Measurements from ENCODE around the gene SMURF1.

DNA sequence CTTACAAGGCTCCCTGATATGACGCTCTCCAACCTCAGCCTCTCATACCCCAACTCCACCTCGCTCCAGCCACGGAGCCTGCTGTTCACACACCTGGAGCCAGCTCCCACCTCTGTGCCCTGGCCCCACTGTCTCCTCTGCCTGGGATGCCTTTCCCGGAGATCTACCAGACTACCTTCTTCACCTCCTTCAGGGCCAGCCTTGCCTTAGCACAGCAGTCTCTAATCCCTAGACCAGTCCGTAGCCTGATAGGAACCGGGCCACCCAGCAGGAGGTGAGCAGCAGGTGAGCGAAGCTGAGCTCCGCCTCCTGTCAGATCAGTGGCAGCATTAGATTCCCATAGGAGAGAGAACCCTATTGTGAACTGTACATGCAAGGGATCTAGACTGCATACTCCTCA, 23.2 kb upstream of the SMURF1 start:
- no peak for TF ChIP-seq POLR2AphosphoS5 (IDR thresholded peaks at IDR 0.05)
- TF ChIP-seq, protein P1, sequence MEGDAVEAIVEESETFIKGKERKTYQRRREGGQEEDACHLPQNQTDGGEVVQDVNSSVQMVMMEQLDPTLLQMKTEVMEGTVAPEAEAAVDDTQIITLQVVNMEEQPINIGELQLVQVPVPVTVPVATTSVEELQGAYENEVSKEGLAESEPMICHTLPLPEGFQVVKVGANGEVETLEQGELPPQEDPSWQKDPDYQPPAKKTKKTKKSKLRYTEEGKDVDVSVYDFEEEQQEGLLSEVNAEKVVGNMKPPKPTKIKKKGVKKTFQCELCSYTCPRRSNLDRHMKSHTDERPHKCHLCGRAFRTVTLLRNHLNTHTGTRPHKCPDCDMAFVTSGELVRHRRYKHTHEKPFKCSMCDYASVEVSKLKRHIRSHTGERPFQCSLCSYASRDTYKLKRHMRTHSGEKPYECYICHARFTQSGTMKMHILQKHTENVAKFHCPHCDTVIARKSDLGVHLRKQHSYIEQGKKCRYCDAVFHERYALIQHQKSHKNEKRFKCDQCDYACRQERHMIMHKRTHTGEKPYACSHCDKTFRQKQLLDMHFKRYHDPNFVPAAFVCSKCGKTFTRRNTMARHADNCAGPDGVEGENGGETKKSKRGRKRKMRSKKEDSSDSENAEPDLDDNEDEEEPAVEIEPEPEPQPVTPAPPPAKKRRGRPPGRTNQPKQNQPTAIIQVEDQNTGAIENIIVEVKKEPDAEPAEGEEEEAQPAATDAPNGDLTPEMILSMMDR (IDR thresholded peaks at IDR 0.05) = no peak

Data from sigmoid colon (tissue), 4 donors.